MM.1S (cell line): ENCODE measurements around the gene UNC13C.

ENCODE experiments used
- CTCF ChIP-seq: fragments of 300-600 bp; sonication (generic); IDR thresholded peaks from 2 replicates; pipeline ENCODE4 v1.5.1; 2016; ENCODE audit warnings: antibody characterized with exemption, low read length, mixed read lengths
- EZH2 ChIP-seq: fragments of 300-600 bp; sonication (generic); optimal IDR thresholded peaks from 2 replicates; pipeline ENCODE3; 2017; ENCODE audit warnings: low read depth, mild to moderate bottlenecking, antibody characterized with exemption, low read length, mixed read lengths
- EZH2phosphoT487 ChIP-seq: fragments of 300-600 bp; sonication (generic); IDR thresholded peaks from 2 replicates; pipeline ENCODE4 v1.6.1; 2018; ENCODE audit warnings: antibody characterized with exemption, low read length

- TF ChIP-seq CTCF (no peak), EZH2 (no peak), EZH2phosphoT487 (no peak)
Observed at GRCh38 chr15:54307926-54308325, 329.7 kb downstream of the UNC13C start.
